SW480 (cell line): ENCODE data around the gene MRPL28.
"Not testable (repeated sequence)": the region's sequence is repeated elsewhere in the genome, so short reads cannot be mapped to it uniquely, and the experiment has no call there.

Source experiments
- DNase-seq: peaks from one replicate; pipeline ENCODE4 v3.0.0-alpha.2; 2016; ENCODE audit warnings: low spot score

The MRPL28 gene

GRCh38 chr16:373020-373598, 2.8 kb upstream of the MRPL28 start:
- no peak for DNase-seq

GRCh38 chr16:372302-372983, 2.1 kb upstream of the MRPL28 start:
- DNase-seq = no peak

- DNase-seq = no peak
Observed at GRCh38 chr16:371515-372301, 1.4 kb upstream of the MRPL28 start.

GRCh38 chr16:370979-371514, 709 bp upstream of the MRPL28 start:
- no peak for DNase-seq

- DNase-seq = peak; percentile 53
Observed at GRCh38 chr16:369866-370436, 387 bp downstream of the MRPL28 start.

- DNase-seq = no peak
Observed at GRCh38 chr16:369275-369865, 968 bp downstream of the MRPL28 start.

GRCh38 chr16:368388-369158, 1.8 kb downstream of the MRPL28 start:
- no peak for DNase-seq

- DNase-seq = no peak
Observed at GRCh38 chr16:367333-367903, 2.9 kb downstream of the MRPL28 start.

- no peak for DNase-seq
Observed at GRCh38 chr16:366476-366875, 3.9 kb downstream of the MRPL28 start.

- no peak for DNase-seq
Observed at GRCh38 chr16:364595-365491, 5.5 kb downstream of the MRPL28 start.

- DNase-seq = no peak
Observed at GRCh38 chr16:363766-364490, 6.4 kb downstream of the MRPL28 start.

- no peak for DNase-seq
Observed at GRCh38 chr16:363110-363765, 7.1 kb downstream of the MRPL28 start.

GRCh38 chr16:362702-362999, 7.7 kb downstream of the MRPL28 start:
- not testable (repeated sequence) for DNase-seq

- DNase-seq = peak; percentile 85
Observed at GRCh38 chr16:361872-362701, 8.3 kb downstream of the MRPL28 start.

- DNase-seq = no peak
Observed at GRCh38 chr16:361341-361871, 8.9 kb downstream of the MRPL28 start.

- no peak for DNase-seq
Observed at GRCh38 chr16:360698-361336, 9.5 kb downstream of the MRPL28 start.
